ENCODE measurements around the gene LSS. TPM values are rescaled to one million over a fixed set of nuclear protein-coding genes. Genes with fewer than 3 reads are reported as not detected.

The LSS gene
- total and polyA plus RNA-seq, 2 of the 8 experiments (the other 6 are each of a cell fraction or from before 2014, with no cell fraction given): 96.1 to 123 TPM

DNA sequence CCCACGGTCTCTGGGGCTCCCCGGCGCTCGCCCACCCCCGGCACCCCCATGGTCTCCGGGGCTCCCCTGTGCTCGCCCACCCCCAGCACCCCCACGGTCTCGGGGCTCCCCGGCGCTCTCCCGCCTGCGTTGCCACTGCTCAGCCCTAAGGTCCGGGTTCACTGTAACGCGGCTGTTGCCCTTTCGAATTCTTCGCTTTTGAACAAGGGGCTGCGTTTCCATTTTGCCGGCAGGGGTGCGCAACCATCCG, 68.0 kb downstream of the LSS start (continued):
- TF ChIP-seq, protein P1, sequence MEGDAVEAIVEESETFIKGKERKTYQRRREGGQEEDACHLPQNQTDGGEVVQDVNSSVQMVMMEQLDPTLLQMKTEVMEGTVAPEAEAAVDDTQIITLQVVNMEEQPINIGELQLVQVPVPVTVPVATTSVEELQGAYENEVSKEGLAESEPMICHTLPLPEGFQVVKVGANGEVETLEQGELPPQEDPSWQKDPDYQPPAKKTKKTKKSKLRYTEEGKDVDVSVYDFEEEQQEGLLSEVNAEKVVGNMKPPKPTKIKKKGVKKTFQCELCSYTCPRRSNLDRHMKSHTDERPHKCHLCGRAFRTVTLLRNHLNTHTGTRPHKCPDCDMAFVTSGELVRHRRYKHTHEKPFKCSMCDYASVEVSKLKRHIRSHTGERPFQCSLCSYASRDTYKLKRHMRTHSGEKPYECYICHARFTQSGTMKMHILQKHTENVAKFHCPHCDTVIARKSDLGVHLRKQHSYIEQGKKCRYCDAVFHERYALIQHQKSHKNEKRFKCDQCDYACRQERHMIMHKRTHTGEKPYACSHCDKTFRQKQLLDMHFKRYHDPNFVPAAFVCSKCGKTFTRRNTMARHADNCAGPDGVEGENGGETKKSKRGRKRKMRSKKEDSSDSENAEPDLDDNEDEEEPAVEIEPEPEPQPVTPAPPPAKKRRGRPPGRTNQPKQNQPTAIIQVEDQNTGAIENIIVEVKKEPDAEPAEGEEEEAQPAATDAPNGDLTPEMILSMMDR (IDR thresholded peaks at IDR 0.05; ENCODE audit: control extremely low read depth in 1 of 3, insufficient read depth in 1 of 3, low read depth in 1 of 3, low read length in 3 of 3): no peak
- TF ChIP-seq SIRT6 (IDR thresholded peaks at IDR 0.05; ENCODE audit: low read length) (no peak), NANOG (IDR thresholded peaks at IDR 0.05; ENCODE audit: insufficient read depth, low read depth, low read length, poor library complexity, severe bottlenecking) (no peak), GTF2F1 (IDR thresholded peaks at IDR 0.05; ENCODE audit: borderline replicate concordance, low read depth, low read length) (no peak), TBP (IDR thresholded peaks at IDR 0.05; ENCODE audit: low read depth, low read length) (no peak), YY1 (IDR thresholded peaks at IDR 0.05; ENCODE audit: low read depth, low read length) (no peak)

Measured in H1 (cell line).